GM12874 (cell line): ENCODE measurements around the gene FOXP1.

Source experiments
- CTCF ChIP-seq: IDR thresholded peaks from 2 replicates; pipeline ENCODE4 v1.5.1; 2011; ENCODE audit warnings: low read depth, mild to moderate bottlenecking, control low read depth, low read length, moderate library complexity; ENCODE audit not compliant: insufficient read depth

The FOXP1 gene

GRCh38 chr3:71517271-71517791, 66.2 kb downstream of the FOXP1 start:
- TF ChIP-seq CTCF, result no peak

DNA sequence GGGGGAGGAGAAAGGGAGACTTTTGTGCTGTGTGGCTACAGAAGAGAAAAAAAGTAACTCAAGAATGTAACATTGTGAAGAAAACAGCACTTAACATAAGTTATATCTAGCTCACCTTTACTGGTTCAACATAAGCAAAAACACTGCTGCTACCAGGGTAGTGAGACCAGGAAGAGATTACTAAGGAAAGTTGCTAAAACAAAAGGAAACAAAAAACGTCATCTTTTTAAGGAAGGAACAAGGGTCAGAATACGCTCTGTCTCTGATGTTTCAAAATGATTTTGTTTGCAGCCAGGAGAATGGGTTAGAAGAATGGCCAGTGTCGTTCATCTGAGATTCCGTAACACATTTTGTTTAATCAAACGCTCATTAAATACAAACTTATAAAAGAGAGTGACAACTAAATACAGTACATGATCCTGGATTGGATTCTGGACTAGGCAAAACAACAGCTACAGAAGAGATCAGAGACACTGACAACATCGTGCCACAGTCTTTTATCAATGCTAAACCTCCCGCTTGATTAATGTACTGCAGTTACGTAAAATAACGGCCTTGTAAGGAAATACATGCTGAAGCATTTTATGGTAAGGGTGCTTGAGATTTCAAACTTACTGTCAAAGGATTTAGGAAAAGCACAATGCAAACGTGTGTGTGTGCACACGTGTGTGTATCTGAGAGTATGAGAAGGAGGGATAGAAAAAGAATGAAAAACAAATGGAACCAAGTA, 67.7 kb downstream of the FOXP1 start:
- no peak for TF ChIP-seq CTCF

DNA sequence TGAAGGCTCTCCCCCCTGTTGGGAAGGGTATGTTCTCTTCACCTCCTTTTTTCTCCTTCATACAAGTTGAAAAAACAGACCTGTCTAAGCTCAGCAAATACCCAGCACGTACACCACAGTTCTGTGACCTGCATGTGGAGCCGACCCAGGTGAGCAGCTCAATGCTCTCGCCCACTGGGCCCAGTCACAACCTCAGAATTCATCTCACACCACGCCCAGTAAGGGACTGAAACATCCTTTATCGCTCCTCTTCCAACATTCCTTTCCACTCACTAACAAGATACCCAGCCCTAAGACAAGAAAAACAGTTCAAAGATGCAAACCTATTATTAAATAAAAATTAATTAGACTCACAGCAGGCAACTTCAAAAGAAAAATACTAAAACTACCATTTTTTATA, 68.9 kb downstream of the FOXP1 start:
- TF ChIP-seq CTCF, result no peak

DNA sequence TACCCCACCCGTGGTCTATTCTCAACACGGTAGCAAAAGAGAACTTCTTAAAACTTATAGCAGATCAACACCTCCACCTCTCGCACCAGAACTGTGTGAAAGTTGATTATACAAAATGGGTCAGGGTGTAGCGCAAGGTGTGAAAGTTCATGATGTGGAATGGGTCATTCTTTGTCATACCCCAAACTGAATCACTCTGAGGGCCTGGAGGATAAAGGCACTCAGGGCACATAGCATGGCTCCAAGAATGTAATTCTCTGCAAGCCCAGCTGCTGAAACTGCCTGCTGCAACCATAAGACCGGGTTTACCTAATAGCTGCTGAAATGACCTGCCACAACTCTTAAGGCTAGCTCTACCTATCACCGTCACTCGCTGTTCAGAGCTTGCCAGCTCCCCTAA, 70.0 kb downstream of the FOXP1 start:
- TF ChIP-seq CTCF, result no peak

DNA sequence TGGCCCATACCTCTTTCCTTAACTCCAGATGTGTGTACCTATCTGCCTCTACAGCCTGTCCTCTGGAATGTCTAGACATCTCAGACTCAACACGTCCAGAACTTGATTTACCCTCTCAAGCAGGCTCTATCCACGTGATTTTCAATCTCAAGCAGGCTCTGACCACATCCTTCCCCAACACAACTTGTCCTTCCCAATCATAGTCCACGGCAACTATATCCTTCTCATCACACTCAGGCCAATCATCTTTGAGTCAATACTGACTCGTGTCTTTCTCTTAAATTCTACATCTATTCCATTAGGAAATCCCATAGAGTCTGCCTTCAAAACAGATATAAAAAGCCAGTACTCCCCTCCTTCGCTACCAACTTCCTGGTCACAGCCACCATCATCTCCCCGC, 70.4 kb downstream of the FOXP1 start:
- TF ChIP-seq CTCF, result no peak

DNA sequence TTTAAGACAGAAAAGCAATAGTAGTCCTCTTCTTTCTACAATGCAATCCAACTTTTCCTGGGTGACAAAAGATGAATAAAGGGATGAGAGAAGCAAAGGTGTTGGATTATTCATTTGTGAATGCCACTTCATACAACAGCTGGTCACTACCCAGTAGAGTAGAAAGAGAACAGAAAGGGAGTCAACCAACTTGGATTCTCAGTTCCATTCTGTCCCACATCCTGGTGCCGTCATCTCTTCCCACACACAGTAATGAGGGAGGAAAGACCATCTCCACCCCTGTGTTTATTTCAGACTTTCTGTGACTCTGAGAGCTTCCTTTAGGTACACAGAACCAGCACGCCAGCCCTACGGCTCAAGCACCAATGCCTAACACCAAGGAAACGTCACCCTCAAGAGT, 71.0 kb downstream of the FOXP1 start:
- no peak for TF ChIP-seq CTCF

- no peak for TF ChIP-seq CTCF
Observed at GRCh38 chr3:71512000-71512399, 71.5 kb downstream of the FOXP1 start.
